GM19328 (cell line): Measurements from ENCODE around the gene PDLIM4.

Source experiments
- ATAC-seq: cut with Tn5 transposase; IDR thresholded peaks from one replicate; pipeline ENCODE4 v1.9.1; 2021; ENCODE audit warnings: mild to moderate bottlenecking, moderate library complexity; ENCODE audit not compliant: unreplicated experiment

The PDLIM4 gene

GRCh38 chr5:132257131-132258101 is at the start of gene PDLIM4:
Gene PDLIM4, plus strand, starts transcription at chr5:132257696. Its CDS starts 39 bp downstream, at chr5:132257735.
- ATAC-seq: no peak

- ATAC-seq: no peak
Observed at GRCh38 chr5:132207778-132208177, 49.7 kb upstream of the PDLIM4 start.

GRCh38 chr5:132209131-132209530 is 48.4 kb upstream of the PDLIM4 start:
- ATAC-seq: no peak

GRCh38 chr5:132209901-132210545 is 47.5 kb upstream of the PDLIM4 start:
- no peak for ATAC-seq

GRCh38 chr5:132210944-132211343 is 46.6 kb upstream of the PDLIM4 start:
- ATAC-seq: no peak

GRCh38 chr5:132211787-132212186 is 45.7 kb upstream of the PDLIM4 start:
- ATAC-seq: no peak

- no peak for ATAC-seq
Observed at GRCh38 chr5:132213666-132214065, 43.8 kb upstream of the PDLIM4 start.

GRCh38 chr5:132214491-132214890 is 43.0 kb upstream of the PDLIM4 start:
- no peak for ATAC-seq

GRCh38 chr5:132215329-132215728 is 42.2 kb upstream of the PDLIM4 start:
- no peak for ATAC-seq

GRCh38 chr5:132218321-132218720 is 39.2 kb upstream of the PDLIM4 start:
- ATAC-seq: no peak

GRCh38 chr5:132219289-132219970 is 38.1 kb upstream of the PDLIM4 start:
- ATAC-seq: no peak

GRCh38 chr5:132219981-132220380 is 37.5 kb upstream of the PDLIM4 start:
- no peak for ATAC-seq

- ATAC-seq: no peak
Observed at GRCh38 chr5:132220491-132220890, 37.0 kb upstream of the PDLIM4 start.

- peak; percentile 8 for ATAC-seq
Observed at GRCh38 chr5:132221781-132222648, 35.5 kb upstream of the PDLIM4 start.

GRCh38 chr5:132222649-132223038 is 34.9 kb upstream of the PDLIM4 start:
- ATAC-seq: peak; percentile 64

GRCh38 chr5:132223861-132224260 is 33.6 kb upstream of the PDLIM4 start:
- ATAC-seq: no peak

- ATAC-seq: no peak
Observed at GRCh38 chr5:132224716-132225115, 32.8 kb upstream of the PDLIM4 start.

GRCh38 chr5:132225165-132226032 is 32.1 kb upstream of the PDLIM4 start:
- ATAC-seq: no peak

GRCh38 chr5:132226516-132227234 is 30.8 kb upstream of the PDLIM4 start:
- ATAC-seq: no peak
